Esophagus muscularis mucosa (tissue), 4 donors: Measurements from ENCODE around the gene OGFRL1. TPM values are rescaled to one million over a fixed set of nuclear protein-coding genes. Genes with fewer than 3 reads are reported as not detected.

Experiments
- DNase-seq: peaks from one replicate; pipeline ENCODE4 v3.0.0-alpha.2; 2017; ENCODE audit errors: extremely low spot score
- H3K27ac ChIP-seq, 4 donors: fragments of 200-600 bp; sonication (generic); replicated peaks in 1 of 4; 1 replicate in 3 of 4; 2 replicates in 1 of 4; pipeline ENCODE4 v1.5.1; 2016 to 2019; ENCODE audit warnings: mild to moderate bottlenecking in 1 of 4
- H3K27me3 ChIP-seq, 4 donors: fragments of 200-600 bp; sonication (generic); one replicate each; pipeline versions ENCODE4 v1.5.1 to v1.6.0; 2016 to 2019
- H3K36me3 ChIP-seq, 4 donors: fragments of 200-600 bp; sonication (generic); one replicate each; pipeline ENCODE4 v1.5.1; 2016 to 2019
- H3K4me1 ChIP-seq, 4 donors: fragments of 200-600 bp; sonication (generic); one replicate each; pipeline ENCODE4 v1.5.1; 2016 to 2019
- H3K4me3 ChIP-seq, 4 donors: fragments of 200-600 bp; sonication (generic); 1 replicate in 2 of 4; 2 replicates in 2 of 4; pipeline ENCODE4 v1.5.1; 2016 to 2019; ENCODE audit warnings: mild to moderate bottlenecking in 4 of 4, moderate library complexity in 1 of 4
- H3K9me3 ChIP-seq, 4 donors: fragments of 200-600 bp; sonication (generic); 1 replicate in 3 of 4; 2 replicates in 1 of 4; pipeline ENCODE4 v1.5.1; 2016 to 2019
- CTCF ChIP-seq, 3 experiments: fragments of 200-600 bp in 2 of 3; fragments of 450-650 bp in 1 of 3; sonication (generic) in 2 of 3; IDR thresholded peaks; one replicate each; pipeline ENCODE4 v1.5.1; 2017 to 2019; ENCODE audit warnings: antibody characterized with exemption in 3 of 3, mild to moderate bottlenecking in 2 of 3, moderate library complexity in 1 of 3
- EP300 ChIP-seq: sonication (generic); formaldehyde crosslinking; IDR thresholded peaks from one replicate; pipeline ENCODE4 v1.6.1; 2017; ENCODE audit warnings: antibody characterized with exemption
- POLR2A ChIP-seq: fragments of 450-650 bp; IDR thresholded peaks from one replicate; pipeline ENCODE4 v1.6.1; 2017; ENCODE audit warnings: antibody characterized with exemption, moderate library complexity, mild to moderate bottlenecking, low read depth
- POLR2AphosphoS5 ChIP-seq, 2 donors: sonication (generic); formaldehyde crosslinking; IDR thresholded peaks; one replicate each; pipeline ENCODE4 v1.6.1; 2017; ENCODE audit warnings: antibody characterized with exemption in 2 of 2
- WGBS: methylation state at CpG from one replicate; pipeline ENCODE4 v1.1.5; 2018; 5-methylcytosine and 5-hydroxymethylcytosine counted together
- intact Hi-C: fragments of 100-400 bp; cut with DNase I; formaldehyde crosslinking; loops from one replicate; pipeline ENCODE4 v1.15.1; 2023
- total RNA-seq, 4 donors: library from RNA; depleted of rRNA; stranded (reverse); fragments of >200 nt; gene quantifications; one replicate each; pipeline versions ENCODE4 v1.1.0 to v1.2.1, GENCODE V29; 2016

Gene OGFRL1
- total RNA-seq, 4 donors from 2014 or later, result 29.2 to 48.2 (median 40.8) TPM

- DNase-seq, result no peak
- H3K36me3 ChIP-seq, result no peaks in the 10 kb centered on the region
- no peak overlapping the region for H3K4me3 ChIP-seq
- no peaks in the 10 kb centered on the region for H3K27me3 ChIP-seq
- no peaks in the 10 kb centered on the region for H3K9me3 ChIP-seq
- WGBS, result 92% methylated on average over 1 of the region's 1 CpG
- intact Hi-C loops, result no loop called here
- peaks cover 14 to 30% (median 20%) of the 10 kb centered on the region in 4 donors for H3K4me1 ChIP-seq
- TF ChIP-seq EP300 (no peak), POLR2A (no peak), CTCF (IDR thresholded peaks at IDR 0.05) (no peak), POLR2AphosphoS5 (IDR thresholded peaks at IDR 0.05) (no peak)
- no peak overlapping the region for H3K27ac ChIP-seq
Measured at GRCh38 chr6:71248306-71248765, 40.3 kb upstream of the OGFRL1 start.

GRCh38 chr6:71248878-71249544 is 39.6 kb upstream of the OGFRL1 start:
- DNase-seq, result no peak
- H3K4me1 ChIP-seq, result peaks cover 14 to 30% (median 21%) of the 10 kb centered on the region in 4 donors
- TF ChIP-seq EP300, result no peak
- TF ChIP-seq CTCF (IDR thresholded peaks at IDR 0.05), result no peak
- no peak for TF ChIP-seq POLR2AphosphoS5 (IDR thresholded peaks at IDR 0.05)
- TF ChIP-seq POLR2A, result no peak
- H3K27me3 ChIP-seq, result no peaks in the 10 kb centered on the region
- intact Hi-C loops, result no loop called here
- H3K27ac ChIP-seq, result no peak overlapping the region
- no peaks in the 10 kb centered on the region for H3K36me3 ChIP-seq
- H3K4me3 ChIP-seq, result no peak overlapping the region
- WGBS, result 75% methylated on average over 2 of the region's 2 CpGs
- H3K9me3 ChIP-seq, result no peaks in the 10 kb centered on the region

GRCh38 chr6:71250099-71250602 is 38.5 kb upstream of the OGFRL1 start:
- no peak overlapping the region for H3K4me3 ChIP-seq
- H3K27ac ChIP-seq, result peak overlapping the region; percentile 43 to 70 (median 68)
- intact Hi-C loops, result no loop called here
- H3K4me1 ChIP-seq, result peaks cover 19 to 35% (median 21%) of the 10 kb centered on the region in 4 donors
- H3K9me3 ChIP-seq, result no peaks in the 10 kb centered on the region
- DNase-seq, result no peak
- no peaks in the 10 kb centered on the region for H3K36me3 ChIP-seq
- H3K27me3 ChIP-seq, result no peaks in the 10 kb centered on the region
- 38% methylated on average over 3 of the region's 3 CpGs for WGBS
- TF ChIP-seq POLR2A (no peak), POLR2AphosphoS5 (IDR thresholded peaks at IDR 0.05) (peak in 1 of 2 donors; percentile 29)

GRCh38 chr6:71252410-71252809 is 36.2 kb upstream of the OGFRL1 start:
- no peaks in the 10 kb centered on the region for H3K9me3 ChIP-seq
- no peak overlapping the region for H3K27ac ChIP-seq
- H3K4me3 ChIP-seq, result no peak overlapping the region
- no peak for DNase-seq
- H3K4me1 ChIP-seq, result peaks cover 19 to 40% (median 21%) of the 10 kb centered on the region in 4 donors
- no peak for TF ChIP-seq POLR2AphosphoS5 (IDR thresholded peaks at IDR 0.05)
- no peaks in the 10 kb centered on the region for H3K27me3 ChIP-seq
- H3K36me3 ChIP-seq, result no peaks in the 10 kb centered on the region
- intact Hi-C loops, result no loop called here

GRCh38 chr6:71252960-71253359 is 35.7 kb upstream of the OGFRL1 start:
- intact Hi-C loops, result no loop called here
- 59% methylated on average over 5 of the region's 5 CpGs for WGBS
- Histone ChIP-seq H3K4me3 (no peak overlapping the region), H3K27me3 (no peaks in the 10 kb centered on the region), H3K9me3 (no peaks in the 10 kb centered on the region), H3K4me1 (peaks cover 19 to 45% (median 21%) of the 10 kb centered on the region in 4 donors), H3K36me3 (no peaks in the 10 kb centered on the region), H3K27ac (no peak overlapping the region)
- TF ChIP-seq CTCF (IDR thresholded peaks at IDR 0.05) (no peak), POLR2AphosphoS5 (IDR thresholded peaks at IDR 0.05) (no peak)
- no peak for DNase-seq
